Activated T-helper 17 cell treated with anti-CD3 and anti-CD28 coated beads, Interleukin-2, amount 50 U/mL, for 72 hours (primary cell): ENCODE measurements around the gene CCDC15. TPM values are rescaled to one million over a fixed set of nuclear protein-coding genes. Genes with fewer than 3 reads are reported as not detected.

Source experiments
- ATAC-seq: fragments of 150-1000 bp; cut with Tn5 transposase; replicated peaks from 2 replicates; pipeline ENCODE4 v1.10.0; 2021; ENCODE audit warnings: mild to moderate bottlenecking, moderate library complexity
- H3K27ac Mint-ChIP-seq: one replicate; pipeline ENCODE4 v1.8.0; 2022; ENCODE audit warnings: mixed read lengths
- H3K27me3 Mint-ChIP-seq: one replicate; pipeline ENCODE4 v1.8.0; 2022; ENCODE audit warnings: mixed read lengths
- H3K36me3 Mint-ChIP-seq: one replicate; pipeline ENCODE4 v1.8.0; 2022; ENCODE audit warnings: low read depth, mild to moderate bottlenecking, mixed read lengths
- H3K4me1 Mint-ChIP-seq: one replicate; pipeline ENCODE4 v1.8.0; 2022; ENCODE audit warnings: mixed read lengths
- H3K4me3 Mint-ChIP-seq: one replicate; pipeline ENCODE4 v1.8.0; 2022; ENCODE audit warnings: mild to moderate bottlenecking, mixed read lengths
- H3K9me3 Mint-ChIP-seq: one replicate; pipeline ENCODE4 v1.8.0; 2022; ENCODE audit warnings: mixed read lengths
- total RNA-seq, 2 donors: library from RNA; stranded (reverse); gene quantifications; one replicate each; pipeline ENCODE4 v1.2.3, GENCODE V29; 2022

CCDC15 gene
- total RNA-seq, 2 donors from 2014 or later, result 5.5 to 8.7 TPM

DNA sequence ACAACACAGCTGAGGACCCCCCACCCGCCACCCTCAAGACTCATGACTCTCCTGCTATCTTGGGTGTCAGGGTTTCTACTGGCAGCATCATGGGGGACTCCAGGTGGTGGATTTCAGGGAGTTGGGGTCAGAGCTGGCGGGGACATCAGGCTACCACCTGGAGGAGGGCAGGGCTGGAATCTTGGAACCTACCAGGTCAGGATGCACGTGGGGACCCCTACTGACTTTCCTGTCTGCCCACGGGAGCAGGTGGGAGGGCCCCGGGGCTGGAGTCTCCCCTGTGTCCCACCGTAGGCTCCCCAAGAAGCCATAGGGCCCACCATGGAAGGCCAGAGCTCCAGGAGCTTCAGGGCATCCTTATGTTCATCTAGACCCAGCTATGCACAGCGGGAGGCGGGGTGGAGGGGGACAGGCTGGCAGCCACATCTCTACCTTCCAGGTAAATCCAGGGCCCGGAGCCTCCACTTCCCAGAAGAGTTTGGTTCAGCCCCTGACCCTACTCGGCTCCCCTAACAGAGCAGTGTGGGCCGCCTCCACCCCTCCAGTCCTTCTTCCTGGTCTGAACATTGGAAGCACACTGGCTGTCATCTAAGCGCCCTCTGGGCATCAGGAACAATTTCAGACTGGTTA is 119.1 kb downstream of the CCDC15 start:
- ATAC-seq, result no peak
- Mint-ChIP-seq H3K27me3 (peaks cover 20% of the 10 kb centered on the region), H3K4me1 (no peaks in the 10 kb centered on the region), H3K4me3 (no peak overlapping the region), H3K27ac (no peak overlapping the region), H3K36me3 (no peaks in the 10 kb centered on the region), H3K9me3 (no peaks in the 10 kb centered on the region)

DNA sequence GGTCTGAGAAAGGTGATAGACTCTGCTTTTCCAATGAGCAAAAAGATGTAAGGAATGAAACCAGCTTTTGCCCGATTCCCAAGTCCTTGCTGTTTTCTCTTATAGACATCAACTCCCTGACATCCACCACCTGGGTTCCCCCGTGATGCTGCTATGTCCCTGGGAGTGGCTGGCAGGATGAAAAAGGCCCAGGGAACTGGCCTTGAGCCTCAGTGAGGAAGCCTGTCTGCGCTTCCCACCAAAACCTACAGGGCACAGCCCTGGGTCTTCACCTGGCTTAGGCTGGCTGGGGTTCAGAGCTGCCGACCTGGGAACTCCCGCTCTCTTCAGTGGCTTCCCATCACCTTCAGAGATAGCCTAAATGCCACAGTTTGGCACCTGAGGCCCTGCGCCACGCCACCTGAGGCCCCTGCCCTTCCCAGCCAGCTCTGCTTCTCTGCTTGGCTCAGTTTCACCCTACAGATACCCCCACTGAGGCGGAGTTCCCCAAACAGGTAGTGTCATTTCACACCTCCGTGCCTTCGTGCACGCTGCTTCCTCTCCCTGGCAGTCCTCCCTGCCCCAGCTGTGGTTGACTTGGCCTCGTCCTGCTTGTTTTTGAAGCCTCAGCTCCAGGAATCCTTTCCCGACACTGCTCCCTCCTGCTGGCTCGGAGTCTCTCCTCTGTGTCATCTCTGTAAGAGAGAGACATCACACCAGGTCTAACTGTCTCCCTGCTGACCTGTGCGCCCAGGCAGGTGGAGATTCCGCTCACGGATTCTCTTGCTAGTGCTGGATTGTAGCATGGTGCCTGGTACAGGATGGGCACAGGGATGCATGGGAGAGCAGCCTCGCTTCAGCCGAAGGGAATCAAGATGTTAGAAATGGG is 119.8 kb downstream of the CCDC15 start:
- H3K4me3 Mint-ChIP-seq, result no peak overlapping the region
- ATAC-seq, result no peak
- H3K36me3 Mint-ChIP-seq, result no peaks in the 10 kb centered on the region
- H3K9me3 Mint-ChIP-seq, result no peaks in the 10 kb centered on the region
- peaks cover 22% of the 10 kb centered on the region for H3K27me3 Mint-ChIP-seq
- H3K27ac Mint-ChIP-seq, result no peak overlapping the region
- H3K4me1 Mint-ChIP-seq, result no peaks in the 10 kb centered on the region

DNA sequence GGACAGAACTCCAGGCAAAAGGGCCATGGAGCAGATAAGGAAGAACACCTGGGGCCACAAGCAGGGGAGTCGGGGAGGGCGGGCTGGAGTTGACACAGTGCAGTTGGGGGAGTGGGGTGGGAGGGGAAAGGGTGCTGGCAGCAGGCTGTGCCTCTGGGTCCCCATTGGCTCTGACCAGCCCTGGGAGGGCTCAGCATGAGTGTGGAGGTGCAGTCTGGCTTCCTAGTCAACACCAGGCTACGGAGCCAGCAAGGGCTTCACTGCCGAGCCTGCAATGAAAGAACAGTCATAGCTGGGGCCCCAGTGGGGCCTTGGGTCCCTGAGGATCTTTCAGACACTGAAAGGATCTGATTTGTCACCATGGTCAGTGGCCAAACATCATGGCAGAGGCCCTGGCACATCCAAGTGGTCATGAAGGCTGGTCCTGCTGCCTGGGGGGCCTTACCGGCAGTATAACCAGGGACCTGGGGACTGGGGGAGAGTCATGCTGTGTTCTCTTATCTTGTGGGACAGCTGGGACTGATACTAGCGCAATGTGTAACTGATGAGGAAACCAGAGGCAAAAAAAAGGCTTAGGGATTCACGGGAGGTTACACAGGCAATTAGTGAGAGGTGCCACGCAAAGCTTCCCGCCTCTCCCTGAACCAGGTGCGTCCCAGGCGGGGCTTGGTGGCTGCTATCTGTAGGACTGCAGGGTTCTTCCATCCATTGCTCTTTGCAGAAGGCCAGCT is 120.7 kb downstream of the CCDC15 start:
- peaks cover 22% of the 10 kb centered on the region for H3K27me3 Mint-ChIP-seq
- no peaks in the 10 kb centered on the region for H3K36me3 Mint-ChIP-seq
- H3K4me3 Mint-ChIP-seq, result no peak overlapping the region
- H3K4me1 Mint-ChIP-seq, result no peaks in the 10 kb centered on the region
- no peak overlapping the region for H3K27ac Mint-ChIP-seq
- H3K9me3 Mint-ChIP-seq, result no peaks in the 10 kb centered on the region
- no peak for ATAC-seq

DNA sequence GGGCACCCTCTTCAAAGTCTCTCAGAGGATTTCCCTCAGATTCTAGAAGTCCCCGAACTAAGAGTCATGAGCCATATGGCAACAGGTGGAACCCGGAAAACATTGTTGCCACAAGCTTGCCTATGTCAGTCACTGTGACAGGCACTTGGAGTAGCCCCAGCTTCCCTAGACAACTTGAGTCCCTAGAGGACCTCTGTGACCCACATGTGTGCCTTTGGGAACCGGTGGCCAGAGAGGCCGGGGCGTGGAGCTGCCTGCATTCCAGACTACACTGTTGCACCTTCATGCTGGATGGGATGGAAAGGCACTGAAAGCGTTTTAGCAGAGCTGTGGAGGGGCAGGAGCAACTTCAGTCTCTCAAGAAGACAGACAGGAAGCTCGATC is 121.2 kb downstream of the CCDC15 start:
- Mint-ChIP-seq H3K27ac (no peak overlapping the region), H3K9me3 (no peaks in the 10 kb centered on the region), H3K36me3 (no peaks in the 10 kb centered on the region), H3K4me1 (no peaks in the 10 kb centered on the region), H3K27me3 (peaks cover 22% of the 10 kb centered on the region), H3K4me3 (no peak overlapping the region)
- ATAC-seq, result no peak

GRCh38 chr11:125075900-125076317 is 121.9 kb downstream of the CCDC15 start:
- Mint-ChIP-seq H3K27ac (no peak overlapping the region), H3K4me3 (no peak overlapping the region), H3K9me3 (no peaks in the 10 kb centered on the region), H3K4me1 (no peaks in the 10 kb centered on the region), H3K36me3 (no peaks in the 10 kb centered on the region), H3K27me3 (peaks cover 22% of the 10 kb centered on the region)
- no peak for ATAC-seq

DNA sequence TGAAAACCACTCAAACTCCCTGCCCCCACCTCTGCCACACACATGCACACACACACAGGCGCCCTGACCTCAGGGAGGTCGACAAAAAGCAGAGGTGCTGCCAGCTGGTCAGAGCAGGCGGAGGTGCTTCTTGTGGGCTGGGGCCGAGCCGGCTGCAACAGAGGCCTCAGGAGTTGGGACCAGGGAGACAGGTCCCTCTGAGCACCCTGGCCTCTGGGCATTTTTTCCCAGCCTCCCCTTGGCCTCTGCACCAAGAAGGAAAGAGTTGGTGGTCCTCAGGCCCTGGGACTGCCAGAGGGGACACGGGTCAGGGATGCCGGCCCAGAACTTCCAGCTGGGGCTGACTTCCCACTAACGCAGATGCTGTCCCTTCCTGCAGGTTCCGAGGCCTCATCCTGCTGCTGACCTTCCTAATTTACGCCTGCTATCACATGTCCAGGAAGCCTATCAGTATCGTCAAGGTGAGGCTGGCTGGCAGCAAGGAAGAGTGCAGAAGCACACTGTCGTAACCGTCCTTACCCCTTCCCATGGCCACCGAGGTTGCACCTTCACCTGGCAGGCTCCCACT is 122.5 kb downstream of the CCDC15 start:
- ATAC-seq, result no peak
- H3K4me3 Mint-ChIP-seq, result no peak overlapping the region
- H3K9me3 Mint-ChIP-seq, result no peaks in the 10 kb centered on the region
- H3K4me1 Mint-ChIP-seq, result no peaks in the 10 kb centered on the region
- no peaks in the 10 kb centered on the region for H3K36me3 Mint-ChIP-seq
- peaks cover 22% of the 10 kb centered on the region for H3K27me3 Mint-ChIP-seq
- H3K27ac Mint-ChIP-seq, result no peak overlapping the region

DNA sequence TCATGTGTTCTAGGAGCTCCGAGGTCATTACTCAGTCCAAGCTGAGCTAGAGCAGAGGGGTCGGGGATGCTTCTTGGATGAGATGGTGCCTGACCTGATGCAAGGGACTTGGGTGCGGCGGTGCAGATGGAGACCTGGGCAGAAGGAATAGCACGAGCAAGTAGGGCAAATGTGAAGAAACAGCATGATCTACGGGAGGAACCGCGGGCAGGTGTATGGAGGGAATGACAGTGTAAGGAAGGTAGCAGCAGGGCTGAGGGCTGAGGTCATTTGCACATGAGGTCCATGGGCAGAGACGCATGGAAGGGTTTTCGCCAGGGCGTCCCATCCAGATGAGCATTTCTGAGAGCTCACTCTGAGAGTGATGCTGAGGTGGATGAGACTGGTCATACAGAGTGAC is 124.0 kb downstream of the CCDC15 start:
- no peaks in the 10 kb centered on the region for H3K36me3 Mint-ChIP-seq
- H3K27me3 Mint-ChIP-seq, result peaks cover 17% of the 10 kb centered on the region
- H3K27ac Mint-ChIP-seq, result no peak overlapping the region
- no peak for ATAC-seq
- H3K4me3 Mint-ChIP-seq, result no peak overlapping the region
- H3K4me1 Mint-ChIP-seq, result no peaks in the 10 kb centered on the region
- no peaks in the 10 kb centered on the region for H3K9me3 Mint-ChIP-seq

DNA sequence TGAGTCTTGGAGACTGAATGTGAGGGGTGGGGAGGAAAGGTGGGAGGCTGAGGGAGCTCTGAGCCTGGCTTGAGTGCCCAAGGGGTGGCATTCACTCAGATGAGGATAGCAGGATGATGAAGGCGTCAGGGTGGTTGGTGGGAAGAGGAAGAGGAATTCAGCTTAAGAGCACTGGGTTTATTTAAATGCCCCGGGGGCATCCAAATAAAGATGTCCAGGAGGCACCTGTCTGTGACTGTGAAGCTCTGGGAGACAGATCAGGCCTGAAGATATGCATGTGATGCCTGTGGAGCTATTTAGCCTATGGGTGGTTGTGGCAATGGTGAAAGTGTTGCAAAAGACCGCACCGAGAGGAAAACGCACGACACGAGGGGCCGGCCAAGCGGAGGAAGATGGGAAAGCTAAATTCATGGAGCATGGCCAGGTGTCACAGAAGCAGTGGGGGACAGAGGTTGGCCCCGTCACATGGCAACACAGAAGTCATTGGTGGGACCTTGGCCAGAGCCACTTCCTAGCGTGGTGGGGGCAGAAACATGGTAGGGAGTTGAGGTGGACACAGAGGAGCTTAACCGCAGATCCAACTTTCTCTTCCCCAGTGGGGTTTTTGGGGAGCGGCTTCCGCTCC is 124.6 kb downstream of the CCDC15 start:
- H3K4me1 Mint-ChIP-seq, result no peaks in the 10 kb centered on the region
- ATAC-seq, result no peak
- H3K36me3 Mint-ChIP-seq, result no peaks in the 10 kb centered on the region
- no peak overlapping the region for H3K4me3 Mint-ChIP-seq
- H3K9me3 Mint-ChIP-seq, result no peaks in the 10 kb centered on the region
- peaks cover 17% of the 10 kb centered on the region for H3K27me3 Mint-ChIP-seq
- H3K27ac Mint-ChIP-seq, result no peak overlapping the region

GRCh38 chr11:125079151-125079877 is 125.3 kb downstream of the CCDC15 start:
- Mint-ChIP-seq H3K27ac (no peak overlapping the region), H3K36me3 (no peaks in the 10 kb centered on the region), H3K27me3 (peaks cover 12% of the 10 kb centered on the region), H3K4me3 (no peak overlapping the region), H3K4me1 (no peaks in the 10 kb centered on the region), H3K9me3 (no peaks in the 10 kb centered on the region)
- no peak for ATAC-seq

DNA sequence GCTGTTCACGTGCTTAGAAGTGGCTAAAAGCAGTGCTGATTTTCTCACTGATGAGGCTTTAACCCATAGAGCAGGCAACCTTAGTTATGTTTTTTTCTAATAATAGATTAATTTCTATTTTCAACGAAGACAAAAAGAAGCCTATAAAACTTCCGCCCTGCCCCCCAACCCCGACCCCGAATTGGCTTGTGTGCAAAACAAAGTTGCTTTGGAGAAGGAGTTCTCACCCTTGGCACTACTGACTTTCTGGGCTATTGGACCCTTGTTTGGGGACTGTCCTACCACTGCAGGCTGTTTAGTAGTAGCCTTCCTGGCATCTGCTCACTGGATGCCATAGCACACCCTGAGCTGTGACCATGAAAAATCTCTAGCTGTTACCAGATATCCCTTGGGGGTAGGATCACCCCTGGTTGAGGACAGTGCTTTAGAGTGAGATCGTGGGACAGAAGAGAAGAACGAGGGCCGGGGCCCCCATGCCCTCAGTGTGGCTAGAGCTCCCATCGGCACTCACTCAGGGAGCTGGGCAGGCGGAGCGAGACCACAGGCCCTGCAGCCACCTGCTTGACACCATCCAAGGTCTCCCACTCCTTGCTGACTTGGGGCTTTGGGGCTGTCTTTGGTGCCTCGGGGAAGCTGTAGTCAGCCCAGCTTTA is 126.0 kb downstream of the CCDC15 start:
- Mint-ChIP-seq H3K4me3 (no peak overlapping the region), H3K9me3 (no peaks in the 10 kb centered on the region), H3K4me1 (no peaks in the 10 kb centered on the region), H3K36me3 (no peaks in the 10 kb centered on the region), H3K27ac (no peak overlapping the region), H3K27me3 (peaks cover 12% of the 10 kb centered on the region)
- no peak for ATAC-seq

DNA sequence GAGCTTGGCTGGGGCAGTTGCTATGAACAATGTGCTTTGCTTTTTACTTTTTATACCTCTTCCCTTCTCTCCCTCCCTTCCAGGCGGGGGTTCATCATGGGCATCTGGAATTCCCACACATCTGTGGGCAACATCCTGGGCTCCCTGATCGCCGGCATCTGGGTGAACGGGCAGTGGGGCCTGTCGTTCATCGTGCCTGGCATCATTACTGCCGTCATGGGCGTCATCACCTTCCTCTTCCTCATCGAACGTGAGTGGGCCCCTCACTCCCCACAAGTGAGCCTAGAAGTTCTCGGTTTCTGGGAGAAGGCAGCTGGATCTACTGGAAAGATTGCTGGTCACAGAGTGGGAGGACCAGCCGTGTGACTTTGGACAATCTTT is 126.5 kb downstream of the CCDC15 start:
- no peak for ATAC-seq
- no peaks in the 10 kb centered on the region for H3K9me3 Mint-ChIP-seq
- H3K4me1 Mint-ChIP-seq, result no peaks in the 10 kb centered on the region
- H3K4me3 Mint-ChIP-seq, result no peak overlapping the region
- peaks cover 9% of the 10 kb centered on the region for H3K27me3 Mint-ChIP-seq
- H3K27ac Mint-ChIP-seq, result no peak overlapping the region
- no peaks in the 10 kb centered on the region for H3K36me3 Mint-ChIP-seq

DNA sequence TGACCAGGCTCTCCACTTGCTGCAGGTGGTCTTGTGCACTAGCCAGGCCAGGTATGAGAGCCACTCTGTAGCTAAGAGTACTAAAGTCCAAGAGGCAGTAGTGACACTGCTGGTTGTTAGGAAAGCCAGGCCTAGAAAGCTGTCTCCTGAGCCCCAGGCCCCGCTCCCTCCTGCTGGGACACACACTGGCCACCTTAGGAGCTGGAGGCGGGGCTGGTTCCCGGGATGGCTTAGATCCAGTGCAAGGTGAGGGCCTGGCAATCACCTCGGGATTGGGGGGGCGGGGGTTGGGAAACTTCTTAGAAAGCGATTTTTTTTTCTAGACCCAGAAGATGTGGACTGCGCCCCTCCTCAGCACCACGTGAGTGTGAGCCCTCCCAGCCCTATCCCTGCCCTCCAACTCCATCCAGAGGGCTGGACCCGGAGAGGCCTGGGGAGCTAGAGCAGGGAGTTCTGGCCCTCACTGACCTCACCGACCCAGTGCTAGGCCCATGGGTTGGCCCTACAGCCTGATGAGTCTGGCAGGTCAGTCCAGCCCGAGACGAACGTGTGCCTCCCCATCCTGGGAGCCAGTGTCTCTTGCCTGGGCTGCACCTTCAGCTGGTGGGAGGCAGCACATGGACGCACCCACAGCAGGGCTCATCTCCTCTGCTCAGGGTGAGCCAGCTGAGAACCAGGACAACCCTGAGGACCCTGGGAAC is 127.2 kb downstream of the CCDC15 start:
- ATAC-seq, result no peak
- Mint-ChIP-seq H3K27ac (no peak overlapping the region), H3K27me3 (peaks cover 9% of the 10 kb centered on the region), H3K9me3 (no peaks in the 10 kb centered on the region), H3K4me1 (no peaks in the 10 kb centered on the region), H3K36me3 (no peaks in the 10 kb centered on the region), H3K4me3 (no peak overlapping the region)

DNA sequence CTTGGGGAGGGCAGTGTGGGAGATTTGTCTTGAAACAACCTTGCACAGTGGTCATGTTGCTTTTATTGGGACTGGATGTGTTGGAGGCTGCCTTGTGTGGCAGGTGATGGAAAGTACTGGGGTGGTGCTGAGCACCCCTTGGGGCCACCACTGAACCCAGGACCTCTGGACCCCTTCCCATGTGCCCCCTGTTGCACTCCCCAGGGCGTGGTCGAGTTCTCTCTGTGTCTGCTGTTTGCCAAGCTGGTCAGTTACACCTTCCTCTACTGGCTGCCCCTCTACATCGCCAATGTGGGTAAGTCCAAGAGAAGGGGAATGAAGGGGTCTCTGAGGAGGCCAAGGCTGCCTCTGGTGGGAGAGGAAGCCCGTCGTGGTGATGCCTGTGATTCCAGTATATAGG is 128.0 kb downstream of the CCDC15 start:
- no peak for ATAC-seq
- Mint-ChIP-seq H3K27ac (no peak overlapping the region), H3K4me3 (no peak overlapping the region), H3K4me1 (no peaks in the 10 kb centered on the region), H3K27me3 (peaks cover 9% of the 10 kb centered on the region), H3K9me3 (no peaks in the 10 kb centered on the region), H3K36me3 (no peaks in the 10 kb centered on the region)
